Liver (tissue), 2 donors: ENCODE data around the gene ZC2HC1C.

Experiments
- YY1 ChIP-seq: IDR thresholded peaks from 2 replicates; pipeline ENCODE4 v1.6.1; 2016; ENCODE audit warnings: antibody characterized with exemption, mild to moderate bottlenecking
- TF ChIP-seq, protein P1 (sequence below): fragments of 150-350 bp; IDR thresholded peaks from 2 replicates; pipeline ENCODE4 v1.5.1; 2017; ENCODE audit warnings: improper control_type of control experiment, low read depth, low read length; ENCODE audit not compliant: missing input control
- donor health status: healthy.

DNA sequence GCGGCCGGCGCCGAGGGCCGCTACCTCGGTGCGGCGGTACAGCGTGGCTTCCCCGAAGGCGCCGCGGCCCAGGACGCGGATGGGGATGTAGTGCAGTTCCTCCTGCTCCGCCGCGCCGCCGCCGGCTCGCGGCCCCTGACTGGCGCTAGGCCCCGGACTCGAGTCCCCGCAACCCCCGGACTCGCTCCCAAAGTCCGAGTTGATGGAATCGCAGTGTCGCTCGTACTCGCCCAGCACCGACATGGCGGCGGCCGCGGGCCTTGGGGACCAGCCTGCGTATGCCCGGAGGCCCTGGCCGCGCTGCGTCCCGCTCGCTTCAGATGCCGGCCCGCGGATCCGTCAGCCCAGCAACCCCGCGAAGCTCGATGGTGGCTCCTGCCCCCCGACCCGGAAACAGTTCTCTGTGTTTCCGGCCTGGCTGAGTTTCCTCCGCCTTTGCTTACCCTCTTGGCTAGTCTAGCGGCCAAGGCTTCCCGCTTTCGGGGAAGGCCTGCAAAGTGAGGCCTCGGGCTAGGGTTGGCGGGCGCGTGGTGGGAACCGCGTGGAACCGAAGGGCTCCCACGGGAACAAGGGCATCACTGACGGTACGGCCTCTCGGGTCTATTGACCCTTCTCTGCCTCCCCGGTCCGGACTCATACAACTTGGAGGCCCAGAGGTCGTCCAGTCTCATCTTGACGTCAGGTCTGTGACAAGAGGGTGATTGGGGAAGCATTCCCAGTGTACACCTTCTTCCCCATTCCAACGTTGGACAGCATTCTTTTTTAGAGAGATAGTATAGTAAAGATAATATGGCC is 57.4 kb downstream of the ZC2HC1C start, which contains the start of gene NEK9:
- peak; percentile 92 for TF ChIP-seq YY1
- TF ChIP-seq, protein P1, sequence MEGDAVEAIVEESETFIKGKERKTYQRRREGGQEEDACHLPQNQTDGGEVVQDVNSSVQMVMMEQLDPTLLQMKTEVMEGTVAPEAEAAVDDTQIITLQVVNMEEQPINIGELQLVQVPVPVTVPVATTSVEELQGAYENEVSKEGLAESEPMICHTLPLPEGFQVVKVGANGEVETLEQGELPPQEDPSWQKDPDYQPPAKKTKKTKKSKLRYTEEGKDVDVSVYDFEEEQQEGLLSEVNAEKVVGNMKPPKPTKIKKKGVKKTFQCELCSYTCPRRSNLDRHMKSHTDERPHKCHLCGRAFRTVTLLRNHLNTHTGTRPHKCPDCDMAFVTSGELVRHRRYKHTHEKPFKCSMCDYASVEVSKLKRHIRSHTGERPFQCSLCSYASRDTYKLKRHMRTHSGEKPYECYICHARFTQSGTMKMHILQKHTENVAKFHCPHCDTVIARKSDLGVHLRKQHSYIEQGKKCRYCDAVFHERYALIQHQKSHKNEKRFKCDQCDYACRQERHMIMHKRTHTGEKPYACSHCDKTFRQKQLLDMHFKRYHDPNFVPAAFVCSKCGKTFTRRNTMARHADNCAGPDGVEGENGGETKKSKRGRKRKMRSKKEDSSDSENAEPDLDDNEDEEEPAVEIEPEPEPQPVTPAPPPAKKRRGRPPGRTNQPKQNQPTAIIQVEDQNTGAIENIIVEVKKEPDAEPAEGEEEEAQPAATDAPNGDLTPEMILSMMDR, result no peak
